Activated T-cell treated with anti-CD3 and anti-CD28 coated beads, Interleukin-2, amount 50 U/mL, for 24 hours (primary cell): ENCODE results near the gene DPEP2NB.
A peak's percentile ranks its signal among the peaks of the same experiment; 100 is the strongest.

ENCODE experiments used
- DNase-seq: peaks from one replicate; pipeline ENCODE4 v3.0.0-alpha.2; 2020
- H3K27ac Mint-ChIP-seq: 2 replicates; pipeline ENCODE4 v1.8.0; 2020; ENCODE audit warnings: mild to moderate bottlenecking, mixed read lengths
- H3K27me3 Mint-ChIP-seq: 2 replicates; pipeline ENCODE4 v1.8.0; 2020; ENCODE audit warnings: mixed read lengths
- H3K36me3 Mint-ChIP-seq: 2 replicates; pipeline ENCODE4 v1.8.0; 2020; ENCODE audit warnings: low read depth, mixed read lengths
- H3K4me1 Mint-ChIP-seq: 2 replicates; pipeline ENCODE4 v1.8.0; 2020; ENCODE audit warnings: low read depth, mixed read lengths
- H3K4me3 Mint-ChIP-seq: 2 replicates; pipeline ENCODE4 v1.8.0; 2020; ENCODE audit warnings: mild to moderate bottlenecking, moderate library complexity, mixed read lengths
- H3K9me3 Mint-ChIP-seq: 2 replicates; pipeline ENCODE4 v1.8.0; 2020; ENCODE audit warnings: mixed read lengths

DPEP2NB gene

GRCh38 chr16:68015681-68016080, at the start of gene DPEP2NB:
DPEP2NB (minus strand) TSS chr16:68015911; CDS start chr16:68015770, 141 bp downstream.
- no peak within 1 kb of the TSS for H3K4me3 Mint-ChIP-seq
- no peak for DNase-seq
- peaks cover 5% of the 10 kb centered on the region for H3K36me3 Mint-ChIP-seq
- H3K27ac Mint-ChIP-seq, result no peak within 1 kb of the TSS
- no peaks in the 10 kb centered on the region for H3K27me3 Mint-ChIP-seq
- no peaks in the 10 kb centered on the region for H3K9me3 Mint-ChIP-seq
- H3K4me1 Mint-ChIP-seq, result peaks cover 7% of the 10 kb centered on the region

- DNase-seq, result peak; percentile 77
- Mint-ChIP-seq H3K36me3 (peaks cover 83% of the 10 kb centered on the region), H3K4me1 (peaks cover 73% of the 10 kb centered on the region), H3K27ac (peak overlapping the region; percentile 63), H3K27me3 (no peaks in the 10 kb centered on the region), H3K9me3 (no peaks in the 10 kb centered on the region), H3K4me3 (no peak overlapping the region)
These were observed 49.2 kb upstream of the DPEP2NB start for GRCh38 chr16:68064791-68065365.

GRCh38 chr16:68062910-68063393, 47.2 kb upstream of the DPEP2NB start:
- Mint-ChIP-seq H3K36me3 (peaks cover 84% of the 10 kb centered on the region), H3K4me3 (no peak overlapping the region), H3K4me1 (peaks cover 74% of the 10 kb centered on the region), H3K9me3 (no peaks in the 10 kb centered on the region), H3K27me3 (no peaks in the 10 kb centered on the region), H3K27ac (peak overlapping the region; percentile 86)
- no peak for DNase-seq

- Mint-ChIP-seq H3K27ac (peak overlapping the region; percentile 85), H3K4me1 (peaks cover 69% of the 10 kb centered on the region), H3K9me3 (no peaks in the 10 kb centered on the region), H3K27me3 (no peaks in the 10 kb centered on the region), H3K36me3 (peaks cover 82% of the 10 kb centered on the region), H3K4me3 (no peak overlapping the region)
- DNase-seq, result no peak
These were observed 45.7 kb upstream of the DPEP2NB start for GRCh38 chr16:68061396-68061795.

- DNase-seq, result no peak
- peak overlapping the region; percentile 23 for H3K27ac Mint-ChIP-seq
- H3K27me3 Mint-ChIP-seq, result no peaks in the 10 kb centered on the region
- H3K4me1 Mint-ChIP-seq, result peaks cover 56% of the 10 kb centered on the region
- peaks cover 80% of the 10 kb centered on the region for H3K36me3 Mint-ChIP-seq
- H3K4me3 Mint-ChIP-seq, result no peak overlapping the region
- H3K9me3 Mint-ChIP-seq, result no peaks in the 10 kb centered on the region
These were observed 44.1 kb upstream of the DPEP2NB start for GRCh38 chr16:68059804-68060203.

- Mint-ChIP-seq H3K4me1 (peaks cover 20% of the 10 kb centered on the region), H3K9me3 (no peaks in the 10 kb centered on the region), H3K27ac (no peak overlapping the region), H3K36me3 (peaks cover 84% of the 10 kb centered on the region), H3K27me3 (no peaks in the 10 kb centered on the region), H3K4me3 (no peak overlapping the region)
- no peak for DNase-seq
These were observed 39.7 kb upstream of the DPEP2NB start for GRCh38 chr16:68055395-68055794.

- Mint-ChIP-seq H3K4me1 (peaks cover 3% of the 10 kb centered on the region), H3K4me3 (no peak overlapping the region), H3K27me3 (no peaks in the 10 kb centered on the region), H3K9me3 (no peaks in the 10 kb centered on the region), H3K27ac (no peak overlapping the region), H3K36me3 (peaks cover 83% of the 10 kb centered on the region)
- DNase-seq, result no peak
These were observed 33.7 kb upstream of the DPEP2NB start for GRCh38 chr16:68049449-68049848.

- no peak for DNase-seq
- Mint-ChIP-seq H3K9me3 (no peaks in the 10 kb centered on the region), H3K36me3 (peaks cover 75% of the 10 kb centered on the region), H3K4me3 (no peak overlapping the region), H3K27me3 (no peaks in the 10 kb centered on the region), H3K27ac (no peak overlapping the region), H3K4me1 (peaks cover 3% of the 10 kb centered on the region)
These were observed 32.3 kb upstream of the DPEP2NB start for GRCh38 chr16:68047987-68048386.

- DNase-seq, result no peak
- no peaks in the 10 kb centered on the region for H3K9me3 Mint-ChIP-seq
- H3K27ac Mint-ChIP-seq, result no peak overlapping the region
- H3K4me1 Mint-ChIP-seq, result peaks cover 3% of the 10 kb centered on the region
- H3K4me3 Mint-ChIP-seq, result no peak overlapping the region
- H3K27me3 Mint-ChIP-seq, result no peaks in the 10 kb centered on the region
- peaks cover 73% of the 10 kb centered on the region for H3K36me3 Mint-ChIP-seq
These were observed 30.4 kb upstream of the DPEP2NB start for GRCh38 chr16:68046106-68046505.

GRCh38 chr16:68041783-68042182, 26.1 kb upstream of the DPEP2NB start:
- Mint-ChIP-seq H3K27ac (no peak overlapping the region), H3K4me1 (peaks cover 10% of the 10 kb centered on the region), H3K4me3 (no peak overlapping the region), H3K27me3 (no peaks in the 10 kb centered on the region), H3K36me3 (peaks cover 71% of the 10 kb centered on the region), H3K9me3 (no peaks in the 10 kb centered on the region)
- DNase-seq, result no peak

GRCh38 chr16:68040506-68041288, 25.0 kb upstream of the DPEP2NB start:
- H3K4me3 Mint-ChIP-seq, result no peak overlapping the region
- peak; percentile 92 for DNase-seq
- peaks cover 66% of the 10 kb centered on the region for H3K36me3 Mint-ChIP-seq
- peaks cover 10% of the 10 kb centered on the region for H3K4me1 Mint-ChIP-seq
- no peaks in the 10 kb centered on the region for H3K27me3 Mint-ChIP-seq
- no peaks in the 10 kb centered on the region for H3K9me3 Mint-ChIP-seq
- H3K27ac Mint-ChIP-seq, result peak overlapping the region; percentile 72

- DNase-seq, result no peak
- H3K36me3 Mint-ChIP-seq, result peaks cover 61% of the 10 kb centered on the region
- no peaks in the 10 kb centered on the region for H3K9me3 Mint-ChIP-seq
- no peaks in the 10 kb centered on the region for H3K27me3 Mint-ChIP-seq
- H3K4me3 Mint-ChIP-seq, result no peak overlapping the region
- peaks cover 10% of the 10 kb centered on the region for H3K4me1 Mint-ChIP-seq
- H3K27ac Mint-ChIP-seq, result no peak overlapping the region
These were observed 22.3 kb upstream of the DPEP2NB start for GRCh38 chr16:68037841-68038597.

GRCh38 chr16:68035227-68035626, 19.5 kb upstream of the DPEP2NB start:
- H3K27ac Mint-ChIP-seq, result no peak overlapping the region
- no peaks in the 10 kb centered on the region for H3K9me3 Mint-ChIP-seq
- H3K36me3 Mint-ChIP-seq, result peaks cover 55% of the 10 kb centered on the region
- no peak for DNase-seq
- H3K27me3 Mint-ChIP-seq, result no peaks in the 10 kb centered on the region
- peaks cover 12% of the 10 kb centered on the region for H3K4me1 Mint-ChIP-seq
- H3K4me3 Mint-ChIP-seq, result no peak overlapping the region

GRCh38 chr16:68033101-68033500, 17.4 kb upstream of the DPEP2NB start:
- no peak for DNase-seq
- Mint-ChIP-seq H3K27me3 (no peaks in the 10 kb centered on the region), H3K36me3 (peaks cover 56% of the 10 kb centered on the region), H3K4me1 (peaks cover 9% of the 10 kb centered on the region), H3K4me3 (no peak overlapping the region), H3K27ac (no peak overlapping the region), H3K9me3 (no peaks in the 10 kb centered on the region)

GRCh38 chr16:68031951-68032350, 16.2 kb upstream of the DPEP2NB start:
- H3K36me3 Mint-ChIP-seq, result peaks cover 58% of the 10 kb centered on the region
- H3K4me3 Mint-ChIP-seq, result no peak overlapping the region
- no peaks in the 10 kb centered on the region for H3K27me3 Mint-ChIP-seq
- H3K9me3 Mint-ChIP-seq, result no peaks in the 10 kb centered on the region
- DNase-seq, result no peak
- H3K4me1 Mint-ChIP-seq, result peaks cover 9% of the 10 kb centered on the region
- peak overlapping the region; percentile 4 for H3K27ac Mint-ChIP-seq
